ENCODE results near the gene XIRP2. TPM values are rescaled to one million over a fixed set of nuclear protein-coding genes. Genes with fewer than 3 reads are reported as not detected.

XIRP2 gene
- total and polyA plus RNA-seq, 10 of the 15 experiments (the other 5 are each of a cell fraction or from before 2014, with no cell fraction given): 0.03 TPM; not detected in 9

DNA sequence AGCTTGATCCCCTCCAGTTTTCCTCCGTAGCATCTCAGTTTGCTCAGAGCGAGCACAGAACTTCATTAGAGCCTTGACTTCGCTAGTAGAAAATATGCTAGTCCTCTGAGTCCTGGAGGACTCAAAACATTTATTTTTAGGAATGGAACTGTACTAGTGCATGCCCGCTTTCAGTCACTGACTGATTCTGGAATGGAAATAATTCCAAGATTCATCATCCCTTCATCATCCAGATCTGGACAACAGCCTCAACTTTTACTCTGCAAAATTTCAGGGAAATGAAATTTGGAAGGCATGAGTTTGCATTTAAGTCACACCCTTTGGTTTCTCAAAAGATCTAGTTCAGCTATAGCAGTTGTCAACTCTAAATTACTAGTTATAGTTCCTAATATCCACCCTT lies 304.6 kb downstream of the XIRP2 start:
- no peak for DNase-seq (ENCODE audit: low read depth, low spot score)
- ChIA-PET RAD21 (ENCODE audit: unreplicated experiment) (no interaction called here), CTCF (no interaction called here), POLR2A (no interaction called here), SMC1A (ENCODE audit: uncharacterized antibody, unreplicated experiment) (interaction anchor here (1.2 kb wide), 1 partner anchor 43 kb away, joined by 3 read pairs; no protein-coding TSS in a partner anchor)
- BruUV-seq (replicated peaks): no TSS peak
- Histone ChIP-seq H3K4me3 (no peak overlapping the region), H3K27ac (ENCODE audit: control insufficient read depth, insufficient read depth) (no peak overlapping the region), H3K36me3 (ENCODE audit: control insufficient read depth in 2 of 2, insufficient read depth in 2 of 2, low read length in 1 of 2) (no peaks in the 10 kb centered on the region), H3K9me3 (replicated peaks; ENCODE audit: control insufficient read depth, insufficient read depth, low read length) (no peaks in the 10 kb centered on the region), H2AFZ (ENCODE audit: control insufficient read depth, low read depth, low read length) (no peak overlapping the region), H3K9ac (ENCODE audit: control insufficient read depth, insufficient read depth, low read length) (no peak overlapping the region), H3K4me1 (ENCODE audit: control insufficient read depth, insufficient read depth, low read length) (no peaks in the 10 kb centered on the region), H3K27me3 (replicated peaks in 1 of 2; ENCODE audit: control insufficient read depth in 2 of 2, insufficient read depth in 2 of 2, low read length in 1 of 2) (no peaks in the 10 kb centered on the region), H4K20me1 (ENCODE audit: control insufficient read depth, insufficient read depth) (no peaks in the 10 kb centered on the region), H3K79me2 (ENCODE audit: control insufficient read depth, insufficient read depth, low read length) (no peaks in the 10 kb centered on the region), H3K4me2 (ENCODE audit: control insufficient read depth, insufficient read depth) (no peak overlapping the region)
- TF ChIP-seq, protein P1, sequence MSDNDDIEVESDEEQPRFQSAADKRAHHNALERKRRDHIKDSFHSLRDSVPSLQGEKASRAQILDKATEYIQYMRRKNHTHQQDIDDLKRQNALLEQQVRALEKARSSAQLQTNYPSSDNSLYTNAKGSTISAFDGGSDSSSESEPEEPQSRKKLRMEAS (IDR thresholded peaks at IDR 0.05; ENCODE audit: low read depth, low read length): no peak
- TF ChIP-seq SMARCA5 (IDR thresholded peaks at IDR 0.05) (no peak), SRF (IDR thresholded peaks at IDR 0.05; ENCODE audit: low read depth in 2 of 2, low read length in 2 of 2) (no peak), KDM1A (IDR thresholded peaks at IDR 0.05; ENCODE audit: borderline replicate concordance) (no peak), RCOR1 (conservative IDR thresholded peaks at IDR 0.05; ENCODE audit: low read depth, low read length) (no peak), RFX5 (IDR thresholded peaks at IDR 0.05; ENCODE audit: low read depth, low read length) (no peak), TARDBP (IDR thresholded peaks at IDR 0.05; ENCODE audit: borderline replicate concordance) (no peak), BMI1 (IDR thresholded peaks at IDR 0.05; ENCODE audit: borderline replicate concordance) (no peak)
- TF ChIP-seq, protein P2, sequence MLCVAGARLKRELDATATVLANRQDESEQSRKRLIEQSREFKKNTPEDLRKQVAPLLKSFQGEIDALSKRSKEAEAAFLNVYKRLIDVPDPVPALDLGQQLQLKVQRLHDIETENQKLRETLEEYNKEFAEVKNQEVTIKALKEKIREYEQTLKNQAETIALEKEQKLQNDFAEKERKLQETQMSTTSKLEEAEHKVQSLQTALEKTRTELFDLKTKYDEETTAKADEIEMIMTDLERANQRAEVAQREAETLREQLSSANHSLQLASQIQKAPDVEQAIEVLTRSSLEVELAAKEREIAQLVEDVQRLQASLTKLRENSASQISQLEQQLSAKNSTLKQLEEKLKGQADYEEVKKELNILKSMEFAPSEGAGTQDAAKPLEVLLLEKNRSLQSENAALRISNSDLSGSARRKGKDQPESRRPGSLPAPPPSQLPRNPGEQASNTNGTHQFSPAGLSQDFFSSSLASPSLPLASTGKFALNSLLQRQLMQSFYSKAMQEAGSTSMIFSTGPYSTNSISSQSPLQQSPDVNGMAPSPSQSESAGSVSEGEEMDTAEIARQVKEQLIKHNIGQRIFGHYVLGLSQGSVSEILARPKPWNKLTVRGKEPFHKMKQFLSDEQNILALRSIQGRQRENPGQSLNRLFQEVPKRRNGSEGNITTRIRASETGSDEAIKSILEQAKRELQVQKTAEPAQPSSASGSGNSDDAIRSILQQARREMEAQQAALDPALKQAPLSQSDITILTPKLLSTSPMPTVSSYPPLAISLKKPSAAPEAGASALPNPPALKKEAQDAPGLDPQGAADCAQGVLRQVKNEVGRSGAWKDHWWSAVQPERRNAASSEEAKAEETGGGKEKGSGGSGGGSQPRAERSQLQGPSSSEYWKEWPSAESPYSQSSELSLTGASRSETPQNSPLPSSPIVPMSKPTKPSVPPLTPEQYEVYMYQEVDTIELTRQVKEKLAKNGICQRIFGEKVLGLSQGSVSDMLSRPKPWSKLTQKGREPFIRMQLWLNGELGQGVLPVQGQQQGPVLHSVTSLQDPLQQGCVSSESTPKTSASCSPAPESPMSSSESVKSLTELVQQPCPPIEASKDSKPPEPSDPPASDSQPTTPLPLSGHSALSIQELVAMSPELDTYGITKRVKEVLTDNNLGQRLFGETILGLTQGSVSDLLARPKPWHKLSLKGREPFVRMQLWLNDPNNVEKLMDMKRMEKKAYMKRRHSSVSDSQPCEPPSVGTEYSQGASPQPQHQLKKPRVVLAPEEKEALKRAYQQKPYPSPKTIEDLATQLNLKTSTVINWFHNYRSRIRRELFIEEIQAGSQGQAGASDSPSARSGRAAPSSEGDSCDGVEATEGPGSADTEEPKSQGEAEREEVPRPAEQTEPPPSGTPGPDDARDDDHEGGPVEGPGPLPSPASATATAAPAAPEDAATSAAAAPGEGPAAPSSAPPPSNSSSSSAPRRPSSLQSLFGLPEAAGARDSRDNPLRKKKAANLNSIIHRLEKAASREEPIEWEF (IDR thresholded peaks at IDR 0.05; ENCODE audit: insufficient replicate concordance, low read depth, low read length): no peak
- TF ChIP-seq, protein P3, sequence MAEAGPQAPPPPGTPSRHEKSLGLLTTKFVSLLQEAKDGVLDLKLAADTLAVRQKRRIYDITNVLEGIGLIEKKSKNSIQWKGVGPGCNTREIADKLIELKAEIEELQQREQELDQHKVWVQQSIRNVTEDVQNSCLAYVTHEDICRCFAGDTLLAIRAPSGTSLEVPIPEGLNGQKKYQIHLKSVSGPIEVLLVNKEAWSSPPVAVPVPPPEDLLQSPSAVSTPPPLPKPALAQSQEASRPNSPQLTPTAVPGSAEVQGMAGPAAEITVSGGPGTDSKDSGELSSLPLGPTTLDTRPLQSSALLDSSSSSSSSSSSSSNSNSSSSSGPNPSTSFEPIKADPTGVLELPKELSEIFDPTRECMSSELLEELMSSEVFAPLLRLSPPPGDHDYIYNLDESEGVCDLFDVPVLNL (IDR thresholded peaks at IDR 0.05; ENCODE audit: low read depth, low read length): no peak
- intact Hi-C loops (cut with micrococcal nuclease; ENCODE audit: unreplicated experiment) (no loop called here), in situ Hi-C loops (cut with MboI) (no loop called here)
- ATAC-seq: no peak
- WGBS (ENCODE audit: insufficient coverage, insufficient replicate concordance, low lambda C conversion rate, missing lambda C conversion rate): 17% methylated on average over 4 of the region's 4 CpGs
- FAIRE-seq: no peak
